Suppressor macrophage (primary cell): ENCODE measurements around the gene USP20.

Experiments used
- DNase-seq, 4 experiments: peaks; one replicate each; pipeline ENCODE4 v3.0.0-alpha.2; 2020 to 2022

The USP20 gene

DNA sequence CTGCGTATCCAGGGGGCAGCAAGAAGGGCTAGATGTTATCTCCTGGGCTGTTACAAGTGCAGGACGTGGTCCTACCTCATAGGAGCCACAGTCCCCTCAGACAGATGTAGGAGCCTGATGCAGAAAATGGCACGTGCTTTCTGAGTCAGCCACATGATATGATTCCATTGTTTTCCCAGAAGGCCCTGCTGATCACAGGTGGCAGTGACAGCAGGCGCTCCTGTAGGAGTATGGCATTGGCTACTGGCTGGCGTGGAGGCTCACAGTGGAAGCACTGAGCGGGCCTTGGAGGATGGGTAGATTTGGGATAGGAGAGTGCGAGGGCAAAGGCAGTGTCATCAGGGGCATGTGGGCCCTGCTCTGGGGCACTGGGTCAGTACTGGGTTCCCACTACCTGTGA, 21.9 kb downstream of the USP20 start:
- DNase-seq: no peak

GRCh38 chr9:129858167-129858962, 23.1 kb downstream of the USP20 start:
- no peak for DNase-seq

DNA sequence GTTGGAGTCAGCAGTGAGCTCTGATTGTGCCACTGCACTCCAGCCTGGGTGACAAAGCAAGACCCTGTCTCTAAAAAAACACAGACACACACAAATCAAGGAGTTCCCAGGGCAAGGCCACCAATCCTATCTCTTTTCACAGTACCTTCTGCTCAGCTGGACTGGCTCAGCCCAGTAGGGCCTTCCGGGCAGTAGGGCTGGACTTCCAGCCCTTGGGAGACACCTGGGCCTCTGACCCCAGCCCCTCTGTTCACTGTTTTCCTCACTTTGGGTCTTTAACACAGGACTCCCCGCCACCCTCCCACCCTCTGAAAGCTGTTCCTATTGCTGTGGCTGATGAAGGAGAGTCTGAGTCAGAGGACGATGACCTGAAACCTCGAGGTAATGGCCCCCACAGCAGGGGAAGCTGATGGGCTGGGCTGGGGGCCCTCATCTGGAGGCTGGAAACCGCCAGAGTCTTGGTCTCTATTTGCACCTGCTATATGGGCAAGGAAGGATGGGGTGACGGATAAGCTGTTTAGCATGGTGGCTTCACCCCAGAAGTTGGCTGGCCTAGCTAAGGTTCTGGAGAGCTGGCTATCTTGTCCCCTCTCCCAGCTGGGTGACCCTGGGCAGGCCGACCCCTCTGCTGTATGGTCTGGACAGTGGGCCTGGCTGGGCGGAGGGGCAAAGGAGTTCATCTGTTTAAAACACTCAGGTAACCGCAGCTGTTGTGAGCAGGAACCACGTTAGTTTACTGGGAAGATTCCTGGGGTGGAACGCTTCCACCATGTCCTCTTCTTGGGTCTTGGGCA, 25.6 kb downstream of the USP20 start:
- DNase-seq: no peak

DNA sequence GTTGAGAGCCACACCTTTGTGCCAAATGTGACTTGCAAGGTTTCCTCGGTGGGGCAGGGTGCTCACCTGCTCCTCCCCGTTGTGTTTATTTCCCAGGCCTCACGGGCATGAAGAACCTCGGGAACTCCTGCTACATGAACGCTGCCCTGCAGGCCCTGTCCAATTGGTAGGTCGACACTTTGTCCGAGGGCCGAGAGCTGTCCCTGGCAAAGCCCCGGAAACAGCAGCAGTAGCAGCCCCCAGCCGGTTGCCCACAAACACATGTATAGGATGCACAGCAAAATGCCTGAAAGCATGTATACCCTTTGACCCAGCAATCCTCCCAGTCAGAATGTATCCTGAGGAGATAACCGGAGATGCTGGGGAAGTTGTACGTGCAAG, 26.2 kb downstream of the USP20 start:
- DNase-seq: no peak

GRCh38 chr9:129863059-129863690, 27.9 kb downstream of the USP20 start:
- DNase-seq: peak; percentile 33 to 66 (median 56)

- DNase-seq: no peak
Observed at GRCh38 chr9:129864991-129865647, 29.9 kb downstream of the USP20 start.

DNA sequence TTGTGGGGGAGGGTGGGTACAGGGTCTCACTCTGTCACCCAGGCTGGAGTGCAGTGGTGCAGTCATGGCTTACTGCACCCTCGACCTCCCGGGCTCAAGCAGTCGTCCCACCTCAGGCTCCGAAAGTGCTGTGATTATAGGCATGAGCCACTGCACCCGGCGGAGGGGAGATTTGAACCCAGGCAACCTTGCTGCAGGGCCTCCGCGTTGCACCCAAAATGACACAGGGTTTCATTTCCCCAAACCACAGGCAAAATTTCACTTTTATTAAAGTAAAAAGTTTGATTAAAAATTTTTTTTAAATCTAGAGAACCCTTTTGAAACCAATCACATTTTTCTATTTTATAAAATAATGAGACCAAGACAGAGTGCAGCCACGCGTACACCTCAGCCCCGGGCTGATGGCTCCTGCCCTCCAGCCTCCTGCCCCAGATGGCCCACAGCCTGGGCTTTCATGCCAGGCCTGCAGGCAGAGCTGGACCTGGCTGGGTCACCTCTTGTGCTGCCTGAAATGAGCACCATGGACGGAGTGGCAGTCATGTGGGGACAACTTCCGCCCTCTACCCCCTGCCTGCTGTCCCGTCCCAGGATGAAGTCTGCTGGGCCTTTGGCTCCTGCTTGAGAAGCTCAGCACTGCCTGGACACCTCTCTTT, 30.5 kb downstream of the USP20 start:
- DNase-seq: no peak

- DNase-seq: peak; percentile 58 to 76 (median 65)
Observed at GRCh38 chr9:129866394-129867135, 31.3 kb downstream of the USP20 start.

- DNase-seq: no peak
Observed at GRCh38 chr9:129867136-129868022, 32.1 kb downstream of the USP20 start.

DNA sequence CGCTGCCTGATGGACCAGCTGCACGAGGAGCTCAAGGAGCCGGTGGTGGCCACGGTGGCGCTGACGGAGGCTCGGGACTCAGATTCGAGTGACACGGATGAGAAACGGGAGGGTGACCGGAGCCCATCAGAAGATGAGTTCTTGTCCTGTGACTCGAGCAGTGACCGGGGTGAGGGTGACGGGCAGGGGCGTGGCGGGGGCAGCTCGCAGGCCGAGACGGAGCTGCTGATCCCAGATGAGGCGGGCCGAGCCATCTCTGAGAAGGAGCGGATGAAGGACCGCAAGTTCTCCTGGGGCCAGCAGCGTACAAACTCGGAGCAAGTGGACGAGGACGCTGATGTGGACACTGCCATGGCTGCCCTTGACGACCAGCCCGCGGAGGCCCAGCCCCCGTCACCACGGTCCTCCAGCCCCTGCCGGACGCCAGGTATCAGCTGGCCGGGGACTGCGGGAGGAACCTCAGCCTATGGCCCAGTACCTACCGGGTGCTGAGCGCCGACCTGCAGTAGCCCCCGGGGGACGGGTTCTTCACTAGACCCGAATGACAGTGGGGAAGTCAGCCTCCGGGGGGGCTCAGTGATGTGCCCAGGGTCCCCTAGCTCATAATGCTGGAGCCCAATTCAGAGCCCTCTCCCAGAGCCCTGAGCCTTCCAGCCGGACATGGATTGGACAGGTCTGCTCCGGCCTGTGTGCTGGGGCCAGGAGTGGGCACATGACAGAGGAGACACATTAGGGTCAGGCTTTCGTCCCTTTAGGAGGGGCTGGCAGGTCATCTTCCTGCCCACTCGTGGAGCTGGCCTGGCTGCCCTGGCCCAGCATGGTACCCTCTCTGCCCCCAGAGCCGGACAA, 33.0 kb downstream of the USP20 start:
- no peak for DNase-seq

GRCh38 chr9:129868872-129869486, 33.7 kb downstream of the USP20 start:
- DNase-seq: no peak

- no peak for DNase-seq
Observed at GRCh38 chr9:129869585-129870501, 34.6 kb downstream of the USP20 start.

DNA sequence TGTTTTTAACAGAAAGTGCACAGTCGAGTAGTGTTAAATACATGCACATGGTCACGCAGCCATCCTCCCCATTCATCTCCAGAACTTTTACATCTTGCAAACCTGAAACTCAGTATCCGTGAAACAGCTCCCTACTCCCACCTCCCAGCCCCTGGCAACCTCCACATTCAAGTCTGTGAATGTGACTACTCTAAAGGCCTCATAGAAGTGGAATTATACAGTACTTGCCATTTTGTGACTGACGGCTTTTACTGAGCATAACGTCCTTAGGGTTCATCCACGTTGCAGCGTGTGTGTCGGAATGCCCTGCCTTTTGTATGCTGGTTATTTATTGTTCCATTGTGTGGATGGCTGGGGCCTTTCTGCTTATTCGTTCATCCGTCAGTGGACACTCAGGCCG, 35.8 kb downstream of the USP20 start:
- DNase-seq: no peak

DNA sequence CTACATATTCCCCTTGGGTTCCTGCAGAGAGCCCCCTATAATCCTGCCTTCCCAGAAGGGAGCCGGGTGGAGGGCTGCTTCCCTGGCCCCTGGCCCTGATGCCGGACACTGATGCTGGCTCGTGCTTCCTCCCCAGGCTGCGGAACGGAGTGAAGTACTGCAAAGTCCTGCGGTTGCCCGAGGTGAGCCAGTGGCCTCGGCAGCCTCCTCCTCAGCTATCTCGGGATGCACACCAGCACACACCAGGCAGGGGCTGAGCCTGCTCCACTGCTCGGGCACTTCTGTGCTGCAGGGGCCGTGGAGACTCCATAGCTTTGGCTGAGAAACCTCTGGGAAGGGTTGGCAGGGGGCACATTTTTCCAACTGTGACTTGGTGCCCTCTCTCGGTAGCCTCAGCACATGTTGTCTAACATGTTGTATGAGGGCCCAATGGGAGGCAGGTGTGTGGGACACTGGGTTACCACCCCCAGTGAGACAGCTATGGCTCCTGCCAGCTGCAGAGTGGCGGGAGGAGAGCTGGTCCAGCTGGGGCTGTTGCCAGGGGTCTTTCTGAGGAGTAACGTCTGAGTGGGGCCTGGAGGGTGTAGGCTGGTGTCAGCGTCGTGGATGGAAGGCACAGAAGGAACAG, 38.4 kb downstream of the USP20 start:
- no peak for DNase-seq

GRCh38 chr9:129874261-129875101, 39.2 kb downstream of the USP20 start:
- DNase-seq: no peak

DNA sequence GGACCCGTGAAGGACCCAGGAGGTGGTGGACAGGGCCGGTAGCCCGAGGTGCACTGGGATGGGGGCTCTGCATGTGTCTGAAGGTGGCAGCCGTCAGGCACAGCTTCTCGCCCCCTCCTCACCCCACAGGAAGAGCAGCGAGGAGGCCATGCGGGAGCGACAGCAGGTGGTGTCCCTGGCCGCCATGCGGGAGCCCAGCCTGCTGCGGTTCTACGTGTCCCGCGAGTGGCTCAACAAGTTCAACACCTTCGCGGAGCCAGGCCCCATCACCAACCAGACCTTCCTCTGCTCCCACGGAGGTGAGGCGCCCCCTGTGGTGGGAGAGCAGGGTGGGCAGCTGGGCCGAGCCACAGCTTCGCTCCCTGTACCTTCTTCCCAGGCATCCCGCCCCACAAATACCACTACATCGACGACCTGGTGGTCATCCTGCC, 39.9 kb downstream of the USP20 start:
- no peak for DNase-seq
